HG02642 (cell line): Measurements from ENCODE around the gene MUC12.
"Not testable (repeated sequence)": the region's sequence is repeated elsewhere in the genome, so short reads cannot be mapped to it uniquely, and the experiment has no call there.

Experiments
- ATAC-seq: cut with Tn5 transposase; IDR thresholded peaks from one replicate; pipeline ENCODE4 v1.9.1; 2021; ENCODE audit warnings: mild to moderate bottlenecking; ENCODE audit not compliant: unreplicated experiment, poor library complexity

MUC12 gene

GRCh38 chr7:101035941-101036340 lies 66.6 kb downstream of the MUC12 start:
- no peak for ATAC-seq

DNA sequence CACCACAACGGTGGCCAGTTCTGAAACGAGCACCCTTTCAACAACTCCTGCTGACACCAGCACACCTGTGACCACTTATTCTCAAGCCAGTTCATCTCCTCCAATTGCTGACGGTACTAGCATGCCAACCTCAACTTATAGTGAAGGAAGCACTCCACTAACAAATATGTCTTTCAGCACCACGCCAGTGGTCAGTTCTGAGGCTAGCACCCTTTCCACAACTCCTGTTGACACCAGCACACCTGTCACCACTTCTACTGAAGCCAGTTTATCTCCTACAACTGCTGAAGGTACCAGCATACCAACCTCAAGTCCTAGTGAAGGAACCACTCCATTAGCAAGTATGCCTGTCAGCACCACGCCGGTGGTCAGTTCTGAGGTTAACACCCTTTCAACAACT lies 71.9 kb downstream of the MUC12 start:
- ATAC-seq: not testable (repeated sequence)

DNA sequence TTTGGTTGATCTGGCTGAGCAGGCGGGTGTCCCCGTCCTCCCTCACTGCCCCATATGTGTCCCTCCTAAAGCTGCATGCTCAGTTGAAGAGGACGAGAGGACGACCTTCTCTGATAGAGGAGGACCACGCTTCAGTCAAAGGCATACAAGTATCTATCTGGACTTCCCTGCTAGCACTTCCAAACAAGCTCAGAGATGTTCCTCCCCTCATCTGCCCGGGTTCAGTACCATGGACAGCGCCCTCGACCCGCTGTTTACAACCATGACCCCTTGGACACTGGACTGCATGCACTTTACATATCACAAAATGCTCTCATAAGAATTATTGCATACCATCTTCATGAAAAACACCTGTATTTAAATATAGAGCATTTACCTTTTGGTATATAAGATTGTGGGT lies 89.0 kb downstream of the MUC12 start:
- ATAC-seq: no peak

DNA sequence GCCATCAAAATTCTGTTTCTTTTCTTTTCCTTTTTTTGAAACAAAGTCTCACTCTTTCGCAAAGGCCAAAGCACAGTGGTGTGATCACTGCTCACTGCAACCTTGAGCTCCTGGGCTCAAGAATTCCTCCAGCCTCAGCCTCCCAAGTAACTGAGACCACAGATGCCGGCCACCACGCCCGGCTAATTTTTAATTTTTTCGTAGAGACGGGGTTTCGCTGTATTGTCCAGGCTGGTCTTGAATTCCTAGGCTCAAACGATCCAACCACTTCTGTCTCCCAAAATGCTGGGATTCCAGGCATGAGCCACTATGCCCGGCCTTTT lies 90.2 kb downstream of the MUC12 start:
- no peak for ATAC-seq

DNA sequence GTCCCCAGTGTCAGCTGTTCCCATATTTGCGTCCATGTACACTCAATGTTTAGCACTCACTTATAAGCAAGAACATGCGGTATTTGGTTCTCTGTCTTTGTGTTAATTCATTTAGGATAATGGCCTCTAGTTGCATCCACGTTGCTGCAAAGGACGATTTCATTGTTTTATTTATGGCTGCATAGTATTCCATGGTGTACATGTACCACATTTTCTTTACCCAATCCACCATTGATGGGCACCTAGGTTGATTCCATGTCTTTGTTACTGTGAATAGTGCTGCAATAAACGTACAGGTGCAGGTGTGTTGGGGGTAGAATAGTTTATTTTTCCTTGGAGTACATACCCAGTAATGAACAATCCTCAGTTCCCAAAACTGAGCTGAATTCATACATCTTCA lies 91.6 kb downstream of the MUC12 start:
- no peak for ATAC-seq

DNA sequence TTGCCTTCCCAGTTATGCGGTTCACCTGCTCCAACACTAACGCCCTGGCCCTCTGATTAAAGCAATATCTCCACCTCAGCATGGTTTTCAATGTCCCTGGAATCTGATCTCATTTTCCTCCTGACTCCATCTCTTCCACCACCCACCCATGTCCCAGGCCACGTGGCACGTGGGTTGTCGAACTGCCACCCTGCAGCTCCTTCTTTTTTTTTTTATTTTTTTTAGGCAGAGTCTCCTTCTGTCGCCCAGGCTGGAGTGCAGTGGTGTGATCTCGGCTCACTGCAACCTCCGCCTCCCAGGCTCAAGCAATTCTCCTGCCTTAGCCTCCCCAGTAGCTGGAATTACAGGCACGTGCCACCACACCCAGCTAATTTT lies 94.8 kb downstream of the MUC12 start:
- not testable (repeated sequence) for ATAC-seq

- not testable (repeated sequence) for ATAC-seq
Observed at GRCh38 chr7:101065162-101065561, 95.8 kb downstream of the MUC12 start.

- no peak for ATAC-seq
Observed at GRCh38 chr7:101066141-101066832, 96.9 kb downstream of the MUC12 start.

DNA sequence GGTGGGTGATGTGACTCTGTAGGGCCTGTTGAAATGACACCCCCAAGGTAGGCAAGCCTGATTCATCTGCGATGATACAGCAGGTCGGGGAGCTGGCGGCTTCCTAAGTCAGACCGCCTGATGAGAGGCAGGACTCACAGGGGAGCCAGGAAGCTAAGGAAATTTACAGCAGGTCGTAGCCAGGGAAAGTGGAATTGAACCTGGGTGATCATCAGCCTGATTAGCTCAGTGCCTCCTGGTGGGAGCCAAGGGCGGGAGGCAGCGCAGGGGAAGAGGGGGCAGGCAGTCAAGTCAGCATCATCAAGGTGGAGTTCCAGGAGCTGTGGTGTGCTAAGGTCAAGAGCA lies 97.4 kb downstream of the MUC12 start:
- ATAC-seq: no peak

DNA sequence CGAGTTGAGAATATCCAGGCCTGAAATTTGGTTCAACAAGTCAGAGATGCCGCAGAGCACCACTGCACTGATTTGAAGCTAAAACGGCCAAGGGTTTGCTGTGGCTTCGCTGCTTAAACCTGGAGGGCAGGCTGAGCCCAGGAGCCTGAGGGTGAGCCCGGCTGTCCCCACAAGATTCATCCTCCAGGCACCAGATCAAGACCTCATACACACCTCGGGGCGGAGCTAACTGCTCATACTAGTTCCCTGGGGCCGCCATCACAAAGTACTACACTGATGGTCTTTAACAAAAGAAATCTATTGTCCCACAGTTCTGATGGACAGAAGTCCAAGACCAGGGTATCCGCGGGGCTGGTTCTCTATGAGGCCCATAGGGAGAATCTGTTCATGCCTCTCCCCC lies 99.0 kb downstream of the MUC12 start:
- no peak for ATAC-seq
